CD4-positive, alpha-beta T cell treated with Interleukin-2 at 100 ng/mL for 4 hours (primary cell): ENCODE data around the gene GJC2.
A peak's percentile ranks its signal among the peaks of the same experiment; 100 is the strongest.
"Not testable (repeated sequence)": the region's sequence is repeated elsewhere in the genome, so short reads cannot be mapped to it uniquely, and the experiment has no call there.

Experiments
- DNase-seq: peaks from one replicate; pipeline ENCODE4 v3.0.0-alpha.2; 2020; ENCODE audit warnings: low spot score

The GJC2 gene

DNA sequence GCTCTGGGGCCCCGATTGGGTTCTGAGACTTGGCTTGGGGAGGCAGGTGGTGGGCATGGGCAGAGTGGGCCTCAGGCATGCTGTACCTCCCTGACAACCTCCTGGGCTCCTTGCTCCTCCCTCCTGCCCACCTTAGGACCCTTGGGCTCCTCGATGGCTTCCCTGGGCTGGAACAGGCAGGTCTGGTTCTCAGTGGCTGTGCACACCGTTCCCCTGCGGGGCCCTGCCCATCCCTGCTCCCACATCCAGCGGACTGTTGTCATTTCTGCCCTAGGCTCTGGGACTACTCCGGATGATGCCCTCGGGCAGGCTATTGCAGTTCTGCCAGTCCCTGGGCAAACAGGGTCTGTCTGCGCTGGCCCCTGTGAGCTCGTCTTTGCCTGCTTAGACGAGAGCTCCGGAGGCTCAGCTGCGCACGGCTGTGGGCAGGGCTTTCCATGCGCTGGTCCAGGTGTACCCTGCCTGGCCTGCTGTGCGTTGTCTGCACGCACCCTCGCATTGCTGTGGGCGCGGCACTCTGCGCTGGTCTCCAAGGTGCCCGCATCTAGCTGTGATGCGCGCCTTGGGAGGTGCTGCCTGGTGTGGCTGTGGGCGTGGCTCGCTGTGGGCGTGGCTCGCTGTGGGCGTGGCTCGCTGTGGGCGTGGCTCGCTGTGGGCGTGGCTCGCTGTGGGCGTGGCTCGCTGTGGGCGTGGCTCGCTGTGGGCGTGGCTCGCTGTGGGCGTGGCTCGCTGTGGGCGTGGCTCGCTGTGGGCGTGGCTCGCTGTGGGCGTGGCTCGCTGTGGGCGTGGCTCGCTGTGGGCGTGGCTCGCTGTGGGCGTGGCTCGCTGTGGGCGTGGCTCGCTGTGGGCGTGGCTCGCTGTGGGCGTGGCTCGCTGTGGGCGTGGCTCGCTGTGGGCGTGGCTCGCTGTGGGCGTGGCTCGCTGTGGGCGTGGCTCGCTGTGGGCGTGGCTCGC is 24.1 kb downstream of the GJC2 start:
- peak; percentile 14 for DNase-seq

DNA sequence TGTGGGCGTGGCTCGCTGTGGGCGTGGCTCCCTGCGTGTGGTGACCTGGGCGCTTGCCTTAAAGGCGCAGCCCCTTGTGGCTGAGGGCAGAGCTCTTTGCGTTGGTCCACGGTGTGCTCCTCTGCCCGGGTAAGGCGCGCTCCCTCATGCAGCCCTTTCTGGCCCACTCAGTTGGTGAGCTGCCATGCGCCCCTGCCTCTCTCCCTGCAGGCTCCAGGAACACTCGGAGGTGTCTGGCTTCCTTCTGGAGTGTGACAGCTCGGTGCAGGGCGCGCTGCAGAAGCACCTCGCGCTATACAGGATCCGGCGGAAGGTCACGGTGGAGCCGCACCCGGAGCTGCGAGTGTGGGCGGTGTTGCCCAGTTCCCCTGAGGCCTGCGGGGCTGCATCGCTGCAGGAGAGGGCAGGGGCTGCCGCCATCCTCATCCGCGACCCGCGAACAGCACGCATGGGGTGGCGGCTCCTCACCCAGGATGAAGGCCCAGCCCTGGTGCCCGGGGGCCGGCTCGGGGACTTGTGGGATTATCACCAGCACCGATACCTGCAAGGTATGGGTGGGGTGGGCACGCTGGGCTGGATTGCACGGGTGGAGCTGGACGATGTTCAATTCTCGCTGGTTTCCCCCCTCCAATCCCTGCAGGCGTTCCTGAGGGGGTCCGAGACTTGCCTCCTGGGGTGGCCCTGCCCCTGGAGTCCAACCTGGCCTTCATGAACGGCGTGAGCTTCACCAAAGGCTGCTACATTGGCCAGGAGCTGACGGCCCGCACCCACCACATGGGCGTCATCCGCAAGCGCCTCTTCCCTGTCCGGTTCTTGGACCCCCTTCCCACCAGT is 25.0 kb downstream of the GJC2 start:
- peak; percentile 20 for DNase-seq

DNA sequence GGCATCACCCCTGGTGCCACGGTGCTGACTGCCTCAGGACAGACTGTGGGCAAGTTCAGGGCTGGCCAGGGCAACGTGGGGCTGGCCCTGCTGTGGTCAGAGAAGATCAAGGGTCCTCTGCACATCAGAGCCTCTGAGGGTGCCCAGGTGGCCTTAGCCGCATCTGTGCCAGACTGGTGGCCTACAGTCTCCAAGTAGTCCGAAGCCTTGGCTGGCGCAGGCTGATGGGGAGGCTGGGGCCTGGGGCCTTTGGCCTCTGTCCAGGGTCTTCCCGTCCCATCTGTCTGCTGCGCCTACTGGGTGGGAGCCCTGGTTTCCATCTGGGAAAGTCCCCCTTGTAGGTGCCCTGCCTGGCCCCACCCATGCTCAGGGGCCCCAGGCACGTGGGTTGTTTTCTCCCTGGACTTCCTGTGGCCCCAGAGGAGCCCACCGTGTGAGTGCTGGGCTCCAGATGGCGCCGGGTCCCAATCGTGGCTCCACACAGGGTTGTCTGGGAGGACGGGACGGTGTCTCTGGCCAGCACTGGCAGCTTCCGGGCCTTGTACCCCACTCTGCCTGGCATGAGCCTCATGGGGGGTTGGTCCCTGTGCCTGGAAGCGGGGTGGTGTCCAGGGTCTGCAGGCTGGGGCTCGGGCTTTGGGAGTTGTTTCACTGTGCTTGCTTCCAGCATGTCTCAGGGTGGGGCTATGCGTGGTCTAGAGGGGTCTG is 25.7 kb downstream of the GJC2 start:
- DNase-seq: no peak

DNA sequence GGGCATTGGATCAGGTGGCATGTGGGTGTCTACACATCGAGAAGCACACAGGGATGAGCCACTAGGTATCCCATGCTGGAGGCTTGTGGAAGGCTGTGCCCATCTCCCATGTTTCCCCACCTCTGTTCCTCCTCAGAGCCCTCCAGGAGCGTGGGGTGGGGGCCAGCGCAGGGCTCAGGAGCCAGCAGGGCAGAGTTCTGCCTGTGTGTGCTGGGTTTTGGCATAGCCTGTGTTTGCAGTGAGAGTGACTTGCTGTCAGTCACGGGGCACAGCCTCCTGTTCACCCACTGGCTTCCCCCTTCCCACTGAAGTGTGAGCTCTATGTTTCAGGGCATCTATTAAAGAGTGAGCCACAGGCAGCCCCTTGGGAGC is 26.3 kb downstream of the GJC2 start:
- DNase-seq: no peak

GRCh38 chr1:228176461-228177182 is 26.9 kb downstream of the GJC2 start:
- no peak for DNase-seq

GRCh38 chr1:228177183-228177475 is 27.4 kb downstream of the GJC2 start:
- no peak for DNase-seq

GRCh38 chr1:228177721-228178710 is 28.3 kb downstream of the GJC2 start:
- DNase-seq: no peak

DNA sequence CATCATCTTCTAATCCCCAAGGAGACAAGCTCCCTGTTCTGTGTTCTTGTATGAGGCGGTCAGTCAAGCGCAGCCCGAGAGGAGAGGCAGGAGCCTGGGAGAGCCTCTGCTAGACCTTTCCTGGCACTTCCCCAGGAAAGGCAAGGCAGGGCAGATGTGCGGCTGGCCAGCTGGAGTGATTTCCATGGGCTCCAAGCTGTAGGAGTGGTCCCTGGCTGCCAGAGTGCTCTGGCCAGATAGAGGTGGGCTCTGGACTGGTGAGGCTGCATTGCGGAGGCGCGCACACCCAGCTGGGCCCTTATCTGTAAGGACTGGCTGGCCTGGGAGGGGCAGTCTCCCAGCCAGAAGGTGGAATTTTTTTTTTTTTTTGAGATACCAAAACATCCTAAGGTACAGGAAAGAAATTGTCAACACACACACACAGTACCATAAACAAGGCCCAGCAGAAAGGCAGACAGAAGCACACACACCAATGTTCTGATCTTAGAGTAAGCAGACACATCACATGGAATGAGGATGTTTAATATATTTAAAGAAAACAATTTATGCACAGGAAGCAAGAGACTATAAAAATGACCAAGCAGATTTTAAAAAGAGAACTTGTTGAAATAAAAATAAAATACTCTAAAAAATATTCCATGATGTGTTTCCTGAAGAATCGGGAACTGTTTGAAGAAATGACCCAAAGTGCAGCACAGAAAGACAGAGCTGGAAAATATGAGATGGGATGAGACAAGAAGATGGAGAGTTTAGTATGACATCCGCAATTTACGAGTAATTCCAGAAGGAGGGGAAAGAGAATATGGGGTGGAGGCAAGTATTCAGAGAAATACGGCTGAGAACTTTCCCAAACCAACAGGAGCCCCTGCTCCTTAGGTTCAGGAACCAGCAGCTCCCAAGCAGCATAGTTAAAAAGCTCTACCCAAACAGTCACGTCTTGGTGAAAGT is 29.3 kb downstream of the GJC2 start:
- no peak for DNase-seq

GRCh38 chr1:228180271-228180958 is 30.7 kb downstream of the GJC2 start:
- no peak for DNase-seq

DNA sequence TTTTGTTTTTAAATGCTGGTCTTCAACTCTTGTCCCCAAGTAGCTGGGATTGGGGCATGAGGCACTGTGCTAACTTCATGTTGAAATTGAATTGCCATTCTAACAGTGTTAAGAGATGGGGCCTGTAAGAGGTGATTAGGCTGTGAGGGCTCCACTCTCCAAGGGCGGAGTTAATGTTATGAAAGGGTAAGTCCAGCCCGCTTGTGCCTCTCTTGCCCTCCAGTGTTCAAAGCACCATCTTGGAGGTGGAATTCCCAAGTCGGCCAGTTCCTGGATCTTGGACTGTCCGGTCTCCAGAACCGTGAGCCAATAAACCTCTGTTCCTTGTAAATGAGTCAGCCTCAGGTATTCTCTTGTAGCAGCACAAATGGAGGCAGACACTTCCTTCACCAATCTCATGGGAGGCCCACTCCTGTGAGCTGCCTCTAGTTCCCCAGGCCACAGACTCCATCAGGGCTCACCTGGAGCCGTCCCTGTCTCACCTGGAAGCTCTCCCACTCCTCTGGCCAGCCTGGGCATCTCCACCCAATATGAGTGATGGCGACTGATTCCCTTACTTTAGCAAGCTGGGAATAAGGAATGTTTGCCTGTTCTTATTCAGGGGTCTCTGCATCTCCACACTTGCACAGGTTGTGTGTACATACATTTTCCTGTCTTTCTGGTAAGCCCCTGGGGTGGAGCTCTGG is 31.4 kb downstream of the GJC2 start:
- DNase-seq: no peak

DNA sequence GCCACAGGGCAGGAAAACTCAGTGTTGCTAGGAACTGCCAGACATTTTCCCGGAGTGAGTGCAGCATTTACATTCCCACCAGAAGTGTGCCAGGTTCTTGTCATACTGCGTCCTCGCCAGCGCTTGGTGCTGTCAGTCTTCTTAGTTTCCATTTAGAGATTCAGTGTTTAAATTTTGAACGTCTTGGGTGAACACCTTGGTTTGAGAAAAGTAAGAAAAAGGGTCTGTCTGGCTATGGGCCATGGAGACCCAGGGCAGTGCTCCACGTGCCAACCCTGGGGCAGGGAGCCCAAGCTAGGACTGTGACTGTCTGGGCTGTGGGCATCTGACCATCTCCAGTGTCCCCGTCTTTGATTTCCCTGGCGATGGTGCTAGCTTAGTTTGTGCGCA is 31.9 kb downstream of the GJC2 start:
- no peak for DNase-seq

- DNase-seq: no peak
Measured at GRCh38 chr1:228182296-228183030, 32.7 kb downstream of the GJC2 start.

- DNase-seq: no peak
Measured at GRCh38 chr1:228184152-228184551, 34.4 kb downstream of the GJC2 start.

GRCh38 chr1:228185641-228185965 is 35.9 kb downstream of the GJC2 start:
- peak; percentile 63 for DNase-seq

DNA sequence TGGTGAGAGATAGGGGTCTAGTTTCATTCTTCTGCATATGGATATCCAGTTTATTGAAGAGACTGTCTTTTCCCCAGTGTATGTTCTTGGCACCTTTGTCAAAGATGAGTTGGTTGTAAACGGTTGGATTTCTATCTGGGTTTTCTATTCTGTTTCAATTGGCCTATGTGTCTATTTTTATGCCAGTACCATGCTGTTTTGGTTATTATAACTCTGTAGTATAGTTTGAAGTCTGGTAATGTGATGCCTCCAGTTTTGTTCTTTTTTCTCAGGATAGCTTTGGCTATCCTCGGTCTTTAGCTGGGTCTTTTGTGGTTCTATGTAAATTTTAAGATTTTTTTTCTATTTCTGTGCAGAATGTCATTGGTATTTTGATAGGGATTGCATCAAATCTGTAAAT is 38.5 kb downstream of the GJC2 start:
- not testable (repeated sequence) for DNase-seq

GRCh38 chr1:228190182-228190581 is 40.5 kb downstream of the GJC2 start:
- no peak for DNase-seq

GRCh38 chr1:228190778-228191177 is 41.0 kb downstream of the GJC2 start:
- DNase-seq: no peak

- DNase-seq: no peak
Measured at GRCh38 chr1:228194436-228194835, 44.7 kb downstream of the GJC2 start.
